D721Med (cell line): ENCODE results near the gene CBR4.
"Not testable (repeated sequence)": the region's sequence is repeated elsewhere in the genome, so short reads cannot be mapped to it uniquely, and the experiment has no call there.

Experiments used
- DNase-seq: peaks from one replicate; pipeline ENCODE4 v3.0.0; 2011; ENCODE audit warnings: low spot score; ENCODE audit not compliant: insufficient read length
- FAIRE-seq: peaks from 2 replicates; lab custom pipeline; 2011; peaks lifted over from hg19 to GRCh38; lab: Jason Lieb, UNC
- TF ChIP-seq, protein P1 (sequence below): IDR thresholded peaks from 2 replicates; pipeline ENCODE4 v1.5.1; 2012; ENCODE audit warnings: mild to moderate bottlenecking, control low read depth; ENCODE audit not compliant: insufficient read depth; ENCODE audit errors: missing control alignments

Gene CBR4

DNA sequence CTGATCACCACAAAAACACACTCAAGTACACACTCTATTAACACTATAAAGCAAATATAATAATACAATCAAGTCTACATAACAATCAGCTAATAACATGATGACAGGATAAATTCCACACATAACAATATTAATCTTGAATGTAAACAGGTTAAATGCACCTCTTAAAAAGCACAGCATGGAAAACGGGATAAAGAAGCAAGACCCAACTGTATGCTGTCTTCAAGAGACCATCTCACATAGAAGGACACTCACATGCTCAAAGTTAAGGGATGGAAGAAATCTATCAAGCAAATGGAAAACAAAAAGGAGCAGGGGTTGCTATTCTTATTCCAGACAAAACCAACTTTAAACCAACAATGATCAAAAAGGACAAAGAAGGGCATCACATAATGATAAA is 28.1 kb downstream of the CBR4 start:
- FAIRE-seq (no peak), DNase-seq (no peak)
- TF ChIP-seq, protein P1, sequence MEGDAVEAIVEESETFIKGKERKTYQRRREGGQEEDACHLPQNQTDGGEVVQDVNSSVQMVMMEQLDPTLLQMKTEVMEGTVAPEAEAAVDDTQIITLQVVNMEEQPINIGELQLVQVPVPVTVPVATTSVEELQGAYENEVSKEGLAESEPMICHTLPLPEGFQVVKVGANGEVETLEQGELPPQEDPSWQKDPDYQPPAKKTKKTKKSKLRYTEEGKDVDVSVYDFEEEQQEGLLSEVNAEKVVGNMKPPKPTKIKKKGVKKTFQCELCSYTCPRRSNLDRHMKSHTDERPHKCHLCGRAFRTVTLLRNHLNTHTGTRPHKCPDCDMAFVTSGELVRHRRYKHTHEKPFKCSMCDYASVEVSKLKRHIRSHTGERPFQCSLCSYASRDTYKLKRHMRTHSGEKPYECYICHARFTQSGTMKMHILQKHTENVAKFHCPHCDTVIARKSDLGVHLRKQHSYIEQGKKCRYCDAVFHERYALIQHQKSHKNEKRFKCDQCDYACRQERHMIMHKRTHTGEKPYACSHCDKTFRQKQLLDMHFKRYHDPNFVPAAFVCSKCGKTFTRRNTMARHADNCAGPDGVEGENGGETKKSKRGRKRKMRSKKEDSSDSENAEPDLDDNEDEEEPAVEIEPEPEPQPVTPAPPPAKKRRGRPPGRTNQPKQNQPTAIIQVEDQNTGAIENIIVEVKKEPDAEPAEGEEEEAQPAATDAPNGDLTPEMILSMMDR: no peak

DNA sequence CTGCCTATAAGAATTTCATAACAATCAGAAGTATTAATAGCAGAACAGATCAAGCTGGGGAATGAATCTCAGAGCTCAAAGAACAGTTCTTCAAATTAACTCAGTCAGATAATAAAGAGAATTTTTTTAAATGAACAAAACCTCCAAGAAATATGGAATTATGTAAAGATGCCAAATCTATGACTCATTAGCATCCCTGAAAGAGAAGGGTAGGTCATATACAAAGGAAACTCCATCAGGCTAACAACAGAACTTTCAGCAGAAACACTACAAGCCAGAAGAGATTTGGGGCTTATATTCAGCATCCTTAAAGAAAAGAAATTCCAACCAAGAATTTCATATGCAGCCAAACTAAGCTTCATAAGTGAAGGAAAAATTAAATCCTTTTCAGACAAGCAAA is 28.6 kb downstream of the CBR4 start:
- DNase-seq (no peak), FAIRE-seq (no peak)
- TF ChIP-seq, protein P1: no peak

GRCh38 chr4:168979338-168979737 is 30.7 kb downstream of the CBR4 start:
- TF ChIP-seq, protein P1: no peak
- FAIRE-seq: no peak
- no peak for DNase-seq

DNA sequence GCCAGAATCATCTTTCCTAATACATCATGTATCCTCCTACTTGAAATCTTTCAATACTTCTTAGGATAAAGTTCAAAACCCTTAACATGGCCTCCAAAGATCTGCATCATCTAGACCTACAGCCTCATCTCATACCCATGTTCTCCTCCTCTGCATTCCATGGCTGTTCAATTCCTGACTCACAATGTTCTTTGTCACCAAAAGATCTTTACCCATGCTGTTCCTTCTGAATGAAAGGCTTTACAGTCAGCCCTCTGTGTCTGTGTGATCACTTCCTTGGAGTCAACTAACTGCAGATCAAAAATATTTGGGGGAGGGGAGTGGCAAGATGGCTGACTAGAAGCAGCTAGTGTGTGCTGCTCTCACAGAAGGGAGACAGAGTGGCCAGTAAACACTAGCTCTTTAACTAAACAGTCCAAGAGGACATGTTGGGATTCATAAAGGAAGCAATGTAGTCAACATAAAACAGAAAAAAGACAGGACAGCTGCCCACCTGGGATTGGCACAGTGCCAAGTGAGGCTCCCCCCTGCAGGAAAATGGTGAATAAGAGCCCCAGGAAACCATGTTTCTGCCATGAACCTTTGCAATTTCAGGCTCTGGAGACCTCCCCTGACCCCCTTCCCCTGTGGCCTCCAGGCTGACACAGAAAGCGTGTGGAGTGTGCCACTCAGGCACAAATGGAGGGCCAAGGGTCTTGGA is 31.9 kb downstream of the CBR4 start:
- TF ChIP-seq, protein P1: no peak
- DNase-seq (no peak), FAIRE-seq (no peak)

GRCh38 chr4:168972596-168972995 is 37.5 kb downstream of the CBR4 start:
- no peak for DNase-seq
- no peak for FAIRE-seq
- TF ChIP-seq, protein P1: no peak

DNA sequence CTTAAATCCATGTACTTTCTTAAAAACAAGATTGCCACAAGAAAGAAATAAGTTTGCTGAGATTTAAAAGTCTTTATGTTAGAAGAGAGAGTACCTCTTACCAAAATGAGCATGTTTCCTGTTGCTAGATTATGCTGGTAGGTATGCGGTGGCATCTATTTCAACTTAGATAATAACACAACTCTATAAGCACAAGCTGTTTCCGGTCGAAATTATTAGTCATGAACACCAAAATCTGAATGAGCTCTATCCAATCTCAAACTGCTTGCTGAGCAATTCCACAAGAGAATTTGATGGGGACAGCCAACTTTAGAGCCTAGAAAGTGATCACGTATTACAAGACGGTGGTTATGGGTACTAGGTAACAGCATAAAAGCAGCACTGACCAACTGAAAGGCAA is 49.3 kb downstream of the CBR4 start:
- DNase-seq: no peak
- TF ChIP-seq, protein P1: no peak
- no peak for FAIRE-seq

DNA sequence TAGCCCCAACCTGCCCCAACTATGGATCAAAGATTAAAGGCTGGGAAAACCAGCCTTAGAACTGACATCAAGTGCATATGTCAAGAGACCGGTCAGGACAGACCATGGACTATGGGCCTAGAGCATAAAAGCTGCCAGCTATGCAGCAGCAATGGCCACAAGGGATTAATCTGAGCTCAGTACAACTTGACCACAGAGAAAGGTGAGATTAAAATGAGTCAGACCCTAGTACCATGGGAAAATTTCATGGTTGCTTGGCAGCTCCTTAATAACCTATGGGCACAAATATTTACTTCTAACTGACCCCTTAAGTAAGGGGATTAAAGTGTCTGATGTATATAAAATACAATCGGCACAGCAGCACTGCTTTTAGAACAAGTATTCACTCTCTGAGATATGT is 54.4 kb downstream of the CBR4 start:
- TF ChIP-seq, protein P1: no peak
- no peak for FAIRE-seq
- DNase-seq: no peak

DNA sequence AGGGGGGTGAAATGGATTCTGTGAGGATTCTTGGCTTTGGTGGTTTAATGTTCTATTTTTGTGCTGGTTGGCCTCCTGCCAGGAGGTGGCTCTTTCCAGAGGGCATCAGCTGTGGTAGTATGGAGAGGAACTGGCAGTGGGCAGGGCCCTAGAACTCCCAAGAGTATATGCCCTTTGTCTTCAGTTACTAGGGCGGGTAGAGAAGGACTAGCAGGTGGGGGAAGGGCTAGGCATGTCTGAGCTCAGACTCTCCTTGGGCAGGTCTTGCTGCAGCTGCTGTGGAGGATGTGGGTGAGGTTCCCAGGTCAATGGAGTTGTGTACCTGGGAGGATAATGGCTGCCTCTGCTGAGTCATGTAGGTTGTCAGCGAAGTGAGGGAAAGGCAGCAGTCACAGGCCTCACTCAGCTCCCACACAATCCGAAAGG is 57.2 kb downstream of the CBR4 start:
- DNase-seq, FAIRE-seq: not testable (repeated sequence)
